CD14-positive monocyte (primary cell): ENCODE results near the gene HIVEP3. TPM values are rescaled to one million over a fixed set of nuclear protein-coding genes. Genes with fewer than 3 reads are reported as not detected.

ENCODE experiments used
- DNase-seq, 3 donors: peaks; one replicate each; pipeline ENCODE4 v3.0.0-alpha.2; 2011 to 2022
- H2AFZ ChIP-seq: 2 replicates; pipeline ENCODE4 v1.6.0; 2012; ENCODE audit warnings: mild to moderate bottlenecking, low read depth, low read length, inconsistent platforms; ENCODE audit not compliant: insufficient read depth, poor library complexity, severe bottlenecking
- H3K27ac ChIP-seq, 2 donors: 1 replicate in 1 of 2; 2 replicates in 1 of 2; pipeline ENCODE4 v1.5.1; 2012 to 2013; ENCODE audit warnings: low read length in 2 of 2, control low read depth in 1 of 2, inconsistent platforms in 1 of 2, low read depth in 1 of 2, mild to moderate bottlenecking in 1 of 2
- H3K27me3 ChIP-seq, 2 donors: one replicate each; pipeline versions ENCODE4 v1.6.0 to v1.6.1; 2011 to 2013; ENCODE audit warnings: low read length in 2 of 2; ENCODE audit not compliant: control insufficient read depth in 2 of 2, insufficient read depth in 2 of 2
- H3K36me3 ChIP-seq, 2 donors: replicated peaks in 1 of 2; 1 replicate in 1 of 2; 2 replicates in 1 of 2; pipeline versions ENCODE4 v1.5.1 to v1.6.1; 2012 to 2013; ENCODE audit warnings: low read length in 2 of 2, control low read depth in 1 of 2, inconsistent platforms in 1 of 2, mild to moderate bottlenecking in 1 of 2; ENCODE audit not compliant: insufficient read depth in 2 of 2, control insufficient read depth in 1 of 2
- H3K4me1 ChIP-seq, 2 donors: 1 replicate in 1 of 2; 2 replicates in 1 of 2; pipeline versions ENCODE4 v1.5.1 to v1.6.1; 2012 to 2013; ENCODE audit warnings: low read length in 2 of 2, control low read depth in 1 of 2, inconsistent platforms in 1 of 2, mild to moderate bottlenecking in 1 of 2, moderate library complexity in 1 of 2; ENCODE audit not compliant: insufficient read depth in 2 of 2, control insufficient read depth in 1 of 2
- H3K4me2 ChIP-seq: replicated peaks from 2 replicates; pipeline ENCODE3; 2012; ENCODE audit warnings: low read length, moderate library complexity, mild to moderate bottlenecking; ENCODE audit not compliant: poor library complexity, severe bottlenecking; ENCODE audit errors: extremely low read depth
- H3K4me3 ChIP-seq, 3 experiments: fragments of 200-600 bp in 1 of 3; sonication (generic) in 1 of 3; replicated peaks in 1 of 3; 1 replicate in 2 of 3; 2 replicates in 1 of 3; pipeline ENCODE4 v1.5.1; 2011 to 2013; ENCODE audit warnings: low read length in 3 of 3, mild to moderate bottlenecking in 3 of 3, control low read depth in 2 of 3, low read depth in 2 of 3, inconsistent platforms in 1 of 3, moderate library complexity in 1 of 3
- H3K79me2 ChIP-seq: 2 replicates; pipeline ENCODE4 v1.6.0; 2012; ENCODE audit warnings: mild to moderate bottlenecking, control low read depth, inconsistent platforms, low read length, moderate library complexity; ENCODE audit not compliant: insufficient read depth
- H3K9ac ChIP-seq: 2 replicates; pipeline ENCODE4 v1.6.0; 2017; ENCODE audit warnings: low read length, mild to moderate bottlenecking; ENCODE audit not compliant: insufficient read depth, poor library complexity, severe bottlenecking
- H3K9me3 ChIP-seq, 2 donors: replicated peaks in 1 of 2; 1 replicate in 1 of 2; 2 replicates in 1 of 2; pipeline versions ENCODE4 v1.5.1 to v1.6.1; 2012 to 2013; ENCODE audit warnings: low read length in 2 of 2, control low read depth in 1 of 2; ENCODE audit not compliant: control insufficient read depth in 1 of 2, insufficient read depth in 1 of 2
- H4K20me1 ChIP-seq: 2 replicates; pipeline ENCODE4 v1.6.0; 2012; ENCODE audit warnings: mild to moderate bottlenecking, low read length, control low read depth, moderate library complexity; ENCODE audit not compliant: insufficient read depth
- H3K27ac Mint-ChIP-seq, 7 donors: one replicate each; pipeline ENCODE4 v1.8.0; 2020; ENCODE audit warnings: mild to moderate bottlenecking in 7 of 7, mixed read lengths in 7 of 7, moderate library complexity in 6 of 7, inconsistent platforms in 2 of 7
- H3K27me3 Mint-ChIP-seq, 3 donors: one replicate each; pipeline ENCODE4 v1.8.0; 2021 to 2022; ENCODE audit warnings: low read depth in 3 of 3, mild to moderate bottlenecking in 3 of 3, mixed read lengths in 3 of 3, moderate library complexity in 3 of 3, inconsistent platforms in 1 of 3
- H3K36me3 Mint-ChIP-seq, 2 donors: one replicate each; pipeline ENCODE4 v1.8.0; 2020; ENCODE audit warnings: mixed read lengths in 2 of 2, inconsistent platforms in 1 of 2, mild to moderate bottlenecking in 1 of 2
- H3K4me1 Mint-ChIP-seq: one replicate; pipeline ENCODE4 v1.8.0; 2020; ENCODE audit warnings: mild to moderate bottlenecking, mixed read lengths
- H3K4me3 Mint-ChIP-seq, 2 donors: one replicate each; pipeline ENCODE4 v1.8.0; 2020; ENCODE audit warnings: mild to moderate bottlenecking in 2 of 2, mixed read lengths in 2 of 2, moderate library complexity in 1 of 2
- H3K9me3 Mint-ChIP-seq, 7 donors: one replicate each; pipeline ENCODE4 v1.8.0; 2020 to 2022; ENCODE audit warnings: mixed read lengths in 7 of 7, mild to moderate bottlenecking in 6 of 7, moderate library complexity in 6 of 7, inconsistent platforms in 2 of 7
- CTCF ChIP-seq: fragments of 200-600 bp; IDR thresholded peaks from one replicate; pipeline ENCODE4 v1.8.0; 2022; ENCODE audit warnings: antibody characterized with exemption, mild to moderate bottlenecking
- WGBS: methylation state at CpG from one replicate; pipeline ENCODE4 v1.1.5; 2013; ENCODE audit warnings: missing lambda C conversion rate; ENCODE audit not compliant: insufficient coverage; 5-methylcytosine and 5-hydroxymethylcytosine counted together
- intact Hi-C, 2 donors: fragments of 100-400 bp; cut with micrococcal nuclease; formaldehyde crosslinking; loops; one replicate each; pipeline versions ENCODE4 v1.15.0 to v1.15.1; 2023
- polyA plus RNA-seq, 3 donors: library from polyadenylated mRNA; depleted of rRNA in 1 of 3; unstranded in 2 of 3; stranded (reverse) in 1 of 3; fragments of 300-500 nt in 2 of 3; fragments of >200 nt in 1 of 3; fragmentation: Illumina TruSeq in 2 of 3; gene quantifications; 1 replicate in 2 of 3; 2 replicates in 1 of 3; pipeline ENCODE4 v1.2.3, GENCODE V29; 2012 to 2021

The HIVEP3 gene
- polyA plus RNA-seq, 3 donors: 1.2 to 3.7 (median 1.8) TPM

- no peak overlapping the region for H3K4me2 ChIP-seq
- H4K20me1 ChIP-seq: no peaks in the 10 kb centered on the region
- TF ChIP-seq CTCF: no peak
- Mint-ChIP-seq H3K36me3 (peaks cover 0 to under 1% of the 10 kb centered on the region in 2 donors), H3K27me3 (peaks cover 0 to 6% (median 3%) of the 10 kb centered on the region in 3 donors), H3K4me3 (peak overlapping the region in 1 of 2 donors; percentile 16), H3K9me3 (peaks cover 0 to 2% (median 0%) of the 10 kb centered on the region in 7 donors), H3K27ac (peak overlapping the region in 3 of 7 donors; percentile 21 to 65 (median 61)), H3K4me1 (peaks cover 74% of the 10 kb centered on the region)
- no peak overlapping the region for H2AFZ ChIP-seq
- H3K9me3 ChIP-seq: no peaks in the 10 kb centered on the region
- H3K27me3 ChIP-seq: no peaks in the 10 kb centered on the region
- H3K27ac ChIP-seq: no peak overlapping the region
- 87% methylated on average over 4 of the region's 6 CpGs for WGBS
- no peak for DNase-seq
- H3K4me1 ChIP-seq: peaks cover 61 to 70% of the 10 kb centered on the region in 2 donors
- no peaks in the 10 kb centered on the region for H3K79me2 ChIP-seq
- intact Hi-C loops: no loop called here
- H3K4me3 ChIP-seq: no peak overlapping the region
- no peak overlapping the region for H3K9ac ChIP-seq
- H3K36me3 ChIP-seq: no peaks in the 10 kb centered on the region
These were observed 205.0 kb downstream of the HIVEP3 start for GRCh38 chr1:41713557-41714327.

- intact Hi-C loops: no loop called here
- DNase-seq: no peak
- Histone ChIP-seq H3K4me2 (no peak overlapping the region), H2AFZ (no peak overlapping the region), H3K79me2 (no peaks in the 10 kb centered on the region), H3K4me3 (no peak overlapping the region), H3K27ac (no peak overlapping the region), H4K20me1 (no peaks in the 10 kb centered on the region), H3K9ac (no peak overlapping the region), H3K27me3 (no peaks in the 10 kb centered on the region), H3K36me3 (no peaks in the 10 kb centered on the region), H3K9me3 (no peaks in the 10 kb centered on the region), H3K4me1 (peaks cover 65 to 75% of the 10 kb centered on the region in 2 donors)
- no peak for TF ChIP-seq CTCF
- peaks cover 77% of the 10 kb centered on the region for H3K4me1 Mint-ChIP-seq
- 100% methylated on average over 4 of the region's 5 CpGs for WGBS
- H3K27me3 Mint-ChIP-seq: peaks cover 0 to 6% (median 4%) of the 10 kb centered on the region in 3 donors
- H3K27ac Mint-ChIP-seq: no peak overlapping the region
- peaks cover 0 to 1% of the 10 kb centered on the region in 2 donors for H3K36me3 Mint-ChIP-seq
- H3K4me3 Mint-ChIP-seq: no peak overlapping the region
- peaks cover 0 to 2% (median 0%) of the 10 kb centered on the region in 7 donors for H3K9me3 Mint-ChIP-seq
These were observed 205.6 kb downstream of the HIVEP3 start for GRCh38 chr1:41713141-41713540.
